Neuronal stem cell (in vitro differentiated cells): ENCODE data around the gene CTAGE9.
"Not testable (repeated sequence)": the region's sequence is repeated elsewhere in the genome, so short reads cannot be mapped to it uniquely, and the experiment has no call there.

Experiments used
- DNase-seq: peaks from one replicate; pipeline ENCODE4 v3.0.0-alpha.2; 2013; ENCODE audit warnings: low spot score
- H2AFZ ChIP-seq: one replicate; pipeline ENCODE4 v1.6.1; 2013; ENCODE audit warnings: mild to moderate bottlenecking, low read length, inconsistent platforms
- H2AK5ac ChIP-seq: 2 replicates; pipeline ENCODE4 v1.6.1; 2013; ENCODE audit warnings: low read depth, mild to moderate bottlenecking, inconsistent platforms, low read length, moderate library complexity, mixed read lengths
- H2BK120ac ChIP-seq: 2 replicates; pipeline ENCODE4 v1.6.1; 2013; ENCODE audit warnings: low read depth, mild to moderate bottlenecking, inconsistent platforms, low read length, moderate library complexity, mixed read lengths
- H2BK12ac ChIP-seq: one replicate; pipeline ENCODE4 v1.6.1; 2013; ENCODE audit warnings: low read length, inconsistent platforms
- H2BK15ac ChIP-seq: 2 replicates; pipeline ENCODE4 v1.6.1; 2013; ENCODE audit warnings: mild to moderate bottlenecking, low read length, inconsistent platforms, mixed read lengths
- H2BK5ac ChIP-seq: one replicate; pipeline ENCODE4 v1.6.1; 2013; ENCODE audit warnings: inconsistent platforms, mild to moderate bottlenecking, low read length, moderate library complexity
- H3K14ac ChIP-seq: one replicate; pipeline ENCODE4 v1.6.1; 2013; ENCODE audit warnings: low read length, inconsistent platforms
- H3K18ac ChIP-seq: 2 replicates; pipeline ENCODE4 v1.6.1; 2013; ENCODE audit warnings: low read length, inconsistent platforms
- H3K23ac ChIP-seq: 2 replicates; pipeline ENCODE4 v1.6.1; 2013; ENCODE audit warnings: low read depth, mild to moderate bottlenecking, mixed read lengths, low read length, inconsistent platforms; ENCODE audit not compliant: poor library complexity
- H3K27ac ChIP-seq: replicated peaks from 3 replicates; pipeline ENCODE4 v1.5.1; 2013; ENCODE audit warnings: low read length, inconsistent platforms
- H3K27me3 ChIP-seq, 3 experiments: 2 replicates each; pipeline ENCODE4 v1.6.1; 2013; ENCODE audit warnings: low read length in 3 of 3, mild to moderate bottlenecking in 2 of 3, inconsistent platforms in 1 of 3, low read depth in 1 of 3, mixed read lengths in 1 of 3, moderate library complexity in 1 of 3; ENCODE audit not compliant: control insufficient read depth in 3 of 3, insufficient read depth in 3 of 3
- H3K36me3 ChIP-seq, 2 donors: replicated peaks in 1 of 2; 2 replicates each; pipeline ENCODE4 v1.6.1; 2013; ENCODE audit warnings: low read length in 2 of 2; ENCODE audit not compliant: control insufficient read depth in 2 of 2, insufficient read depth in 2 of 2
- H3K4ac ChIP-seq: 2 replicates; pipeline ENCODE4 v1.6.1; 2013; ENCODE audit warnings: inconsistent platforms, mild to moderate bottlenecking, low read length, moderate library complexity
- H3K4me1 ChIP-seq, 2 donors: 1 replicate in 1 of 2; 2 replicates in 1 of 2; pipeline ENCODE4 v1.6.1; 2013; ENCODE audit warnings: low read length in 2 of 2, low read depth in 1 of 2; ENCODE audit not compliant: control insufficient read depth in 2 of 2, insufficient read depth in 1 of 2
- H3K4me2 ChIP-seq: one replicate; pipeline ENCODE4 v1.6.1; 2013; ENCODE audit warnings: mild to moderate bottlenecking, low read length, inconsistent platforms; ENCODE audit not compliant: insufficient read depth, poor library complexity, severe bottlenecking
- H3K4me3 ChIP-seq, 2 donors: 2 replicates each; pipeline ENCODE4 v1.5.1; 2013; ENCODE audit warnings: low read length in 2 of 2, mild to moderate bottlenecking in 2 of 2, inconsistent platforms in 1 of 2, moderate library complexity in 1 of 2
- H3K79me1 ChIP-seq: one replicate; pipeline ENCODE4 v1.6.1; 2013; ENCODE audit warnings: low read depth, mild to moderate bottlenecking, inconsistent platforms, low read length, moderate library complexity
- H3K9ac ChIP-seq: one replicate; pipeline ENCODE4 v1.6.1; 2013; ENCODE audit warnings: mild to moderate bottlenecking, low read depth, low read length, inconsistent platforms; ENCODE audit not compliant: poor library complexity
- H3K9me3 ChIP-seq, 2 donors: replicated peaks in 1 of 2; 2 replicates each; pipeline versions ENCODE3 to v1.6.1; 2013; ENCODE audit warnings: low read length in 2 of 2, mild to moderate bottlenecking in 2 of 2, inconsistent platforms in 1 of 2, low read depth in 1 of 2, mixed read lengths in 1 of 2, moderate library complexity in 1 of 2; ENCODE audit not compliant: control insufficient read depth in 2 of 2, insufficient read depth in 1 of 2
- H4K8ac ChIP-seq: one replicate; pipeline ENCODE4 v1.6.1; 2013; ENCODE audit warnings: low read depth, mild to moderate bottlenecking, inconsistent platforms, low read length, moderate library complexity
- H4K91ac ChIP-seq: one replicate; pipeline ENCODE4 v1.6.1; 2013; ENCODE audit warnings: low read length, low read depth, mild to moderate bottlenecking, inconsistent platforms; ENCODE audit not compliant: poor library complexity
- WGBS, 2 donors: extraction: QIAGEN DNeasy Blood & Tissue Kit; methylation state at CpG; one replicate each; pipeline ENCODE4 v1.1.7; 2013; ENCODE audit warnings: missing lambda C conversion rate in 2 of 2, mixed read lengths in 1 of 2; ENCODE audit not compliant: insufficient read length in 2 of 2, insufficient replicate concordance in 1 of 2; ENCODE audit errors: extremely low coverage in 2 of 2; 5-methylcytosine and 5-hydroxymethylcytosine counted together

The CTAGE9 gene

DNA sequence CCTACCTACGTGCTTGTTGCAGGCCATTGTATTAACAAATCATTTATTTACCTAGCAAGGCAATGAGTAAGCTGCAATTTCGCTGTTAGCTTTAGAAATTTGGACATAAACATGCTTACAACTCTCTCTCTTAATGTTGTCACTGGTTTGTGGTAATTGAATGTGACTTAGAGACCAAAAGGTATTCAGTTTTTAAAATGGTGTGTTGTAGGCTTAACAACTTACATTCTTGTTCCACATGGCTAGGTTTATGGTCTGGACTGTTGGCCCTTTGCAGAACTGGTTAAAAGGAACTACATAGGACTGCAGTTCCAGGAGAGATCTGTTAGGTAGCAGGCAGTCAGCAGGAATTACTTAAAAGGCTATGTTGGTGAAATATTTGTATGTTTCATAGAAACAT, 10.3 kb upstream of the CTAGE9 start:
- H3K9me3 ChIP-seq: no peaks in the 10 kb centered on the region
- H2AK5ac ChIP-seq: no peak overlapping the region
- H4K91ac ChIP-seq: no peak overlapping the region
- no peak overlapping the region for H2BK5ac ChIP-seq
- no CpG with 5 or more reads among the region's 2 CpGs for WGBS, 2 donors
- DNase-seq: no peak
- H3K4ac ChIP-seq: no peak overlapping the region
- H3K79me1 ChIP-seq: no peaks in the 10 kb centered on the region
- no peak overlapping the region for H2BK15ac ChIP-seq
- no peaks in the 10 kb centered on the region for H3K36me3 ChIP-seq
- H3K9ac ChIP-seq: no peak overlapping the region
- H3K23ac ChIP-seq: no peak overlapping the region
- H3K18ac ChIP-seq: no peak overlapping the region
- no peak overlapping the region for H3K27ac ChIP-seq
- no peak overlapping the region for H3K4me3 ChIP-seq
- no peaks in the 10 kb centered on the region for H3K4me1 ChIP-seq
- H3K4me2 ChIP-seq: no peak overlapping the region
- H2AFZ ChIP-seq: no peak overlapping the region
- no peak overlapping the region for H4K8ac ChIP-seq
- no peaks in the 10 kb centered on the region for H3K27me3 ChIP-seq
- no peak overlapping the region for H2BK12ac ChIP-seq
- no peak overlapping the region for H2BK120ac ChIP-seq
- H3K14ac ChIP-seq: no peak overlapping the region

DNA sequence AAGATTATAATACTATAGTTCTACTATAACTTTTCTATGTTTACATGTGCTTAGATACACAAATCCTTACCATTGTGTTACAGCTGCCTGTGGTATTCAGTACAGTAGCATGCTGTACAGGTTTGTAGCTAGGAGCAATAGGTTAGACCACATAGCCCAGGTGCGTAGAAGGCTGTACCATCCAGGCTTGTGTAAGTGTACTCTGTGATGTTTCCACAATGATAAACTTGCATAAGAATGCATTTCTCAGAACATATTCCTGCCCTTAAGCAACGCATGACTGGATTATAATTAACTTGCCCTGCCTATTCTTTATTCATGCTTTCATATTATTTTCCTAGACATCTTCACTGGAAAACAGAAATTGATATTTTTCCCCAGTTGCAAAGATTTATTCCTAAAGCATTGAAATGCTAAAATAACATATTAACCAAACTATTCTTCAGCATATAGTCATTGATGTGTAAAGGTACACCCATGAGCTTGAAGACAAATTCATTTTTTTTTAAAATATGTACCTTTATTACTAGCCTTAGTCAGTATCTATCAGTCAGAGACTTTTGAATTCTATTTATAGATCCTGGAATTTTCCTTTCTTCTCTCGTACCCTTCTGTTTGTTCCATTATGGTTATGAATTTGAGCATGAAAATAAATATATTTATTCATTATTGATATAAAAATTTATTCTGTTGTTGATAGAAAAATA, 7.2 kb upstream of the CTAGE9 start:
- Histone ChIP-seq H2BK12ac (no peak overlapping the region), H3K4ac (no peak overlapping the region), H3K36me3 (no peaks in the 10 kb centered on the region), H2BK15ac (no peak overlapping the region), H3K27ac (no peak overlapping the region), H4K91ac (no peak overlapping the region), H2BK120ac (no peak overlapping the region), H3K79me1 (no peaks in the 10 kb centered on the region), H3K9ac (no peak overlapping the region), H3K4me1 (no peaks in the 10 kb centered on the region), H3K4me3 (no peak overlapping the region), H3K27me3 (no peaks in the 10 kb centered on the region), H3K9me3 (no peaks in the 10 kb centered on the region), H4K8ac (no peak overlapping the region), H3K4me2 (no peak overlapping the region), H3K23ac (no peak overlapping the region), H2BK5ac (no peak overlapping the region), H3K14ac (no peak overlapping the region), H2AFZ (no peak overlapping the region), H3K18ac (no peak overlapping the region), H2AK5ac (no peak overlapping the region)
- no CpG with 5 or more reads among the region's 3 CpGs for WGBS, 2 donors
- no peak for DNase-seq

DNA sequence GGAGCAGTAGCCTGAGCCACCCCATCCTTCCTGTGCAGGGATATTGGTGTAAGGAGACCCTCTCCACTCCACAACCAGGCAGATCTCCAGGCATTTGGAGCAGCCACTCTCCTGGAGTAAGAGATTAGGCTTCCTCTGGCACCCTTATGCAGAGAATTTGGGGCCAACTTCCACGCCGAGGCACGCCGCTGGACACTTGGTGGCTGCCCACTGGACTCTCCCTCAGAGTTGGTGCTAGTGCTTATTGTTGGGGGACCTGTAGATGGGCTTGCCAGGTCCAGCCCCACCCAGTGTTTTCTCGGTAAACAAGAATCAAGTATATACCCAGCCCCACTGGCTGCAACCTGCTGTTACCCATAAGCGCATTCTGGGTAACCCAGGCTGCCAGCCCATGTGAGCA, 4.8 kb upstream of the CTAGE9 start:
- H3K36me3 ChIP-seq, H3K27ac ChIP-seq, H2AK5ac ChIP-seq, H3K9ac ChIP-seq, H4K8ac ChIP-seq, H2BK120ac ChIP-seq, H3K14ac ChIP-seq, H3K4me2 ChIP-seq, H3K9me3 ChIP-seq, H2AFZ ChIP-seq, H2BK5ac ChIP-seq, H2BK15ac ChIP-seq, H3K27me3 ChIP-seq, H3K79me1 ChIP-seq, H2BK12ac ChIP-seq, H3K4me1 ChIP-seq, H3K4me3 ChIP-seq, H3K23ac ChIP-seq, H4K91ac ChIP-seq, H3K4ac ChIP-seq, DNase-seq, H3K18ac ChIP-seq: not testable (repeated sequence)
- WGBS, 2 donors: no CpG with 5 or more reads among the region's 6 CpGs

DNA sequence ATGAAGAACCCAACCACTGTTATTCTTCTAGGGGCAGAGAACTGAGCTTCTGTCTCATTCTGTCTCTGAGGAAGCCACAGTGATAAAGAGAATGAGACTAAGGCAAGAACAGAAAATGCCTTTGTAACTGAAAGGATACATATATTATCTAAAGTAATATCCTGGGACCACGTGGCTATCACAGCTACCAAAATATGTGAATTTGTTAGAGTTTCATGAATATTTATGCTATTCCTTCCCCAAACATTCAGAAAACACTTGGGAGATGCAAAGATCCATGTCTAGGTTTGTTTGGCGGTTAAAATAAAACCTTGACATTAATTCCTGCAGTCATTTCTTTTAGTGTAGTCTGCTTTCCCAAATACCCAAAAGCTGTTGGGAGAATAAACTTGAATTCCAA, 6.9 kb downstream of the CTAGE9 start:
- not testable (repeated sequence) for H3K4ac ChIP-seq, H3K18ac ChIP-seq, H3K14ac ChIP-seq, H2BK120ac ChIP-seq, DNase-seq, H2BK5ac ChIP-seq, H2BK12ac ChIP-seq, H2BK15ac ChIP-seq, H4K8ac ChIP-seq, H3K79me1 ChIP-seq, H3K4me3 ChIP-seq, H3K4me1 ChIP-seq, H3K4me2 ChIP-seq, H3K23ac ChIP-seq, H3K36me3 ChIP-seq, H3K9me3 ChIP-seq, H3K27me3 ChIP-seq, H2AFZ ChIP-seq, H2AK5ac ChIP-seq, H4K91ac ChIP-seq, H3K27ac ChIP-seq, H3K9ac ChIP-seq
- no CpG with 5 or more reads among the region's 2 CpGs for WGBS, 2 donors
